HG02970 (cell line): ENCODE measurements around the gene ARID3B.
"Not testable (repeated sequence)": the region's sequence is repeated elsewhere in the genome, so short reads cannot be mapped to it uniquely, and the experiment has no call there.

ENCODE experiments used
- ATAC-seq: cut with Tn5 transposase; IDR thresholded peaks from one replicate; pipeline ENCODE4 v1.9.1; 2021; ENCODE audit warnings: mild to moderate bottlenecking, moderate library complexity, moderate number of reproducible peaks; ENCODE audit not compliant: unreplicated experiment, low FRiP score

ARID3B gene

GRCh38 chr15:74618841-74619596, 78.0 kb downstream of the ARID3B start:
- ATAC-seq: no peak

GRCh38 chr15:74619916-74620635, 79.1 kb downstream of the ARID3B start:
- ATAC-seq: no peak

GRCh38 chr15:74620636-74621545, 79.9 kb downstream of the ARID3B start:
- no peak for ATAC-seq

GRCh38 chr15:74621546-74621920, 80.5 kb downstream of the ARID3B start:
- ATAC-seq: no peak

- no peak for ATAC-seq
These were observed 80.9 kb downstream of the ARID3B start for GRCh38 chr15:74621936-74622335.

GRCh38 chr15:74622758-74623157, 81.7 kb downstream of the ARID3B start:
- ATAC-seq: no peak

GRCh38 chr15:74624020-74624602, 83.1 kb downstream of the ARID3B start:
- no peak for ATAC-seq

GRCh38 chr15:74625693-74626092, 84.7 kb downstream of the ARID3B start:
- ATAC-seq: no peak

GRCh38 chr15:74626336-74626735, 85.3 kb downstream of the ARID3B start:
- ATAC-seq: no peak

GRCh38 chr15:74626752-74627692, 86.0 kb downstream of the ARID3B start:
- ATAC-seq: no peak

- no peak for ATAC-seq
These were observed 86.7 kb downstream of the ARID3B start for GRCh38 chr15:74627766-74628165.

- ATAC-seq: no peak
These were observed 87.2 kb downstream of the ARID3B start for GRCh38 chr15:74628199-74628598.

GRCh38 chr15:74628949-74629348, 87.9 kb downstream of the ARID3B start:
- no peak for ATAC-seq

GRCh38 chr15:74629696-74630095, 88.7 kb downstream of the ARID3B start:
- not testable (repeated sequence) for ATAC-seq

GRCh38 chr15:74630284-74631086, 89.5 kb downstream of the ARID3B start:
- no peak for ATAC-seq

GRCh38 chr15:74631087-74631385, 90.0 kb downstream of the ARID3B start:
- no peak for ATAC-seq

- ATAC-seq: no peak
These were observed 90.4 kb downstream of the ARID3B start for GRCh38 chr15:74631408-74631807.

GRCh38 chr15:74631935-74632560, 91.0 kb downstream of the ARID3B start:
- no peak for ATAC-seq
